Right cardiac atrium (tissue), 5 donors: ENCODE results near the gene POLR1A. TPM values are rescaled to one million over a fixed set of nuclear protein-coding genes. Genes with fewer than 3 reads are reported as not detected.

Experiments
- ATAC-seq, 2 donors: fragments of 200-7000 bp; cut with Tn5 transposase; one replicate each; pipeline versions ENCODE4 v1.8.0 to v1.9.1; 2020; ENCODE audit warnings: moderate library complexity in 2 of 2, mild to moderate bottlenecking in 1 of 2
- DNase-seq, 3 donors: peaks; one replicate each; pipeline ENCODE4 v3.0.0-alpha.2; 2020
- H3K27ac ChIP-seq: one replicate; pipeline ENCODE4 v1.5.1; 2013; ENCODE audit warnings: mild to moderate bottlenecking, low read length, control low read depth, moderate library complexity
- H3K27me3 ChIP-seq: one replicate; pipeline ENCODE4 v1.6.1; 2013; ENCODE audit not compliant: control insufficient read depth, insufficient read depth
- H3K4me1 ChIP-seq: one replicate; pipeline ENCODE4 v1.6.1; 2013; ENCODE audit warnings: low read length; ENCODE audit not compliant: control insufficient read depth, insufficient read depth
- H3K4me3 ChIP-seq: one replicate; pipeline ENCODE4 v1.5.1; 2013; ENCODE audit warnings: low read length, control low read depth
- H3K9me3 ChIP-seq: one replicate; pipeline ENCODE4 v1.6.1; 2013; ENCODE audit warnings: low read length; ENCODE audit not compliant: control insufficient read depth
- WGBS: extraction: QIAGEN DNeasy Blood & Tissue Kit; methylation state at CpG from one replicate; pipeline ENCODE4 v1.1.7; 2013; 5-methylcytosine and 5-hydroxymethylcytosine counted together
- intact Hi-C, 4 donors: fragments of 100-400 bp; cut with DNase I; formaldehyde crosslinking; loops; one replicate each; pipeline versions ENCODE4 v1.11.0 to v1.14.0; 2022 to 2023
- polyA plus RNA-seq: library from polyadenylated mRNA; stranded (reverse); fragments of 200-250 nt; gene quantifications from one replicate; pipeline ENCODE4 v1.2.3, GENCODE V29; 2013
- total RNA-seq, 4 donors: library from RNA; stranded (reverse); fragmentation: NEBNext Ultra II Directional; extraction: Animal tissue kit (Norgen Biotek cat#: 25700); gene quantifications; one replicate each; pipeline ENCODE4 v1.2.1, GENCODE V29; 2021
- donor health status: healthy with polysubstance abuse.
- donor health status: DM: no; HTN: yes; CAD: no.
- donor health status: DM: no; HTN: no; CAD: no.
- donor health status: DM: no; HTN: yes; CAD: no; lungs with severe emphysema.
- donor health status: DM: yes; HTN: yes; CAD: no.

Gene POLR1A
- total and polyA plus RNA-seq, 5 donors = 4.7 to 29.9 (median 17.2) TPM

DNA sequence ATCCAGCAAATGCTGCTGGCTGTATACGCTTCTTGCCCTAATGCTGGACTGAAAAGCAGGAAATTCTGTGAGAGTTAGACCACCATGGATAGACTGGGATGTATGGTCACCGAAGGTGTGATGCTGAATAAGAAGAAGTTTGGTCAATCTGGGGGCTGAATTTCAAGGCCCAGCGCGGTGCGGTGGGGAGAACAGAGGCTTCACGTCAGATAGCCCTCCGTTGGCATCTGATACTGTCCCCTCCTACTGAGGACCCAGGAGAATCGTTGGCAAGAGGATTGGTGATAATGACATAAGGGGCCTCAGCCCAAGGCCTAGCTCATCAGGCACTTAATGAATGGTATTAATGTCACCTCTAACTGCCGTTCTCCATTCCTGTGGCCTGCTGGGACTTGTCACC lies 119.6 kb downstream of the POLR1A start:
- ATAC-seq = no peak
- Histone ChIP-seq H3K4me3 (no peak overlapping the region), H3K9me3 (no peaks in the 10 kb centered on the region), H3K27ac (no peak overlapping the region), H3K4me1 (no peaks in the 10 kb centered on the region), H3K27me3 (no peaks in the 10 kb centered on the region)
- peak in 1 of 3 donors; percentile 2 for DNase-seq
- 88% methylated on average over 9 of the region's 9 CpGs for WGBS
- intact Hi-C loops = no loop called here

DNA sequence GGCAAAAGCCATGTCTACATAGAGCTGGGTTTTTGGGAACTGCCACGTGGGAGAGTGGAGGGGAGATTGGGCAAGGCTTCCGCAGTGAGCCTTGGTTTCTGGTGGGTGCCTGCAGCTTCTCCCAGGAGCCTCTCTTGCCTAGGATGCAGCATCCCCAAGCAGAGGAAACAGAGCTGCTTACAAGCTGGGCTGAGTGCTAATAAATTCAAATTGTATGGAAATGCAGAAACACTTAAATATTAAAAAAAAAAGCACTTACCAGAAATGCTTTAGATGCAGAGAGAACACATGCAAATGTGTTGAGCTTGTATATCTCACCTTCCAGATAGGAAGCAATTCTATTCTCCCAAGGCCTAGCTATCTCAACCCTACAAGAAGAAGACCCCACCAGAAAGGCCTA lies 120.9 kb downstream of the POLR1A start:
- no peaks in the 10 kb centered on the region for H3K4me1 ChIP-seq
- WGBS = 83% methylated on average over 2 of the region's 2 CpGs
- H3K27me3 ChIP-seq = no peaks in the 10 kb centered on the region
- ATAC-seq = no peak
- no peak for DNase-seq
- intact Hi-C loops = no loop called here
- H3K9me3 ChIP-seq = no peaks in the 10 kb centered on the region
- no peak overlapping the region for H3K27ac ChIP-seq
- no peak overlapping the region for H3K4me3 ChIP-seq

DNA sequence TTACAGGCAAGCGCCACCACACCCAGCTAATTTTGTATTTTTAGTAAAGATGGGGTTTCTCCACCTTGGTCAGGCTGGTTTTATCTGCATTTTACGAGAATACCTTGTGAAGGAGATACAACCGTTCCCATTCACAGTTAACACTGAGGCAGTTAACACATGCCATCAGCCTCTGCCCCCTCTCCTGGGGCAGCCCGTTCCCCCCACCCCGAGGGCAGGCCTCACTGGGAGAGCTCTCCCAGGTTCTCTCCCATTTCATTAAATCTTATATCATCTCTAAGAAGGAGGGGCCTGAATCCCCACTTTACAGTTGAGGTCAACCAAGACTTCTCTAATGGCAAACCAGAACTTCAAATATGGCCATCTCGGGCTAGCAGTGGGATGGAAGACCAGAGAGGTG lies 121.9 kb downstream of the POLR1A start:
- Histone ChIP-seq H3K27ac (peak overlapping the region; percentile 3), H3K27me3 (no peaks in the 10 kb centered on the region), H3K4me3 (no peak overlapping the region), H3K4me1 (no peaks in the 10 kb centered on the region), H3K9me3 (no peaks in the 10 kb centered on the region)
- WGBS = 91% methylated on average over 6 of the region's 6 CpGs
- intact Hi-C loops = no loop called here
- DNase-seq (peak in 1 of 3 donors; percentile 5), ATAC-seq (no peak)

DNA sequence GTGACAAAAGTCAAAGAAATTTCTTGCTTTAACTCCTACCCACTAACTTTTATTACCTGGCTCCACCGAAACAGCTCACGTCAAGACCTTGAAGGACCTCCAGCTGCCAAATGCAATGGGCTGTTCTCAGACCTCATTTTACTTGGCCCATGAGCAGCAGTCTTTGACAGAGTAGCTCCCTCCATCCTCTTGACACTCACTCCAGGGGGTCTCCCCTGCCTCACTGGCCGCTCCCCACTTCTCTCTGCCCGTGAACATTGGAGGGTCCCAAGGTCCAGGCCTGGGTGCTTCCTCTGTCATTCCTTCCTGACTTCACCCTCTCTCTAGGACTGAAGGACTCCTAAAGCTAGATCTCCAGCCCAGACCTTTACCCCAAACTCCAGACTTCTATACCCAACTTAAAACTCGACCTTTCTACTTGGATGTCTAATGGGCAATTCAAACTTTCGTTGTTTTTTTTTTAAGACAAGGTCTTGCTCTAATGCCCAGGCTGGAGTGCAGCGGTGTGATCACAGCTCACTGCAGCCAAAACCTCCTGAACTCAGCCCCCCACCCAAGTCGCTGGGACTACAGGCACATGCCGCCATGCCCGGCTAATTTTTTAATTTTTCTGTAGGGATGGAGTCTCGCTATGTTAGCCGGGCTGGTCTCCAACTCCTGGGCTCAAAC lies 124.0 kb downstream of the POLR1A start:
- DNase-seq (no peak), ATAC-seq (no peak)
- Histone ChIP-seq H3K27ac (no peak overlapping the region), H3K27me3 (no peaks in the 10 kb centered on the region), H3K4me1 (no peaks in the 10 kb centered on the region), H3K9me3 (no peaks in the 10 kb centered on the region), H3K4me3 (no peak overlapping the region)
- WGBS = 86% methylated on average over 12 of the region's 12 CpGs
- intact Hi-C loops = no loop called here

DNA sequence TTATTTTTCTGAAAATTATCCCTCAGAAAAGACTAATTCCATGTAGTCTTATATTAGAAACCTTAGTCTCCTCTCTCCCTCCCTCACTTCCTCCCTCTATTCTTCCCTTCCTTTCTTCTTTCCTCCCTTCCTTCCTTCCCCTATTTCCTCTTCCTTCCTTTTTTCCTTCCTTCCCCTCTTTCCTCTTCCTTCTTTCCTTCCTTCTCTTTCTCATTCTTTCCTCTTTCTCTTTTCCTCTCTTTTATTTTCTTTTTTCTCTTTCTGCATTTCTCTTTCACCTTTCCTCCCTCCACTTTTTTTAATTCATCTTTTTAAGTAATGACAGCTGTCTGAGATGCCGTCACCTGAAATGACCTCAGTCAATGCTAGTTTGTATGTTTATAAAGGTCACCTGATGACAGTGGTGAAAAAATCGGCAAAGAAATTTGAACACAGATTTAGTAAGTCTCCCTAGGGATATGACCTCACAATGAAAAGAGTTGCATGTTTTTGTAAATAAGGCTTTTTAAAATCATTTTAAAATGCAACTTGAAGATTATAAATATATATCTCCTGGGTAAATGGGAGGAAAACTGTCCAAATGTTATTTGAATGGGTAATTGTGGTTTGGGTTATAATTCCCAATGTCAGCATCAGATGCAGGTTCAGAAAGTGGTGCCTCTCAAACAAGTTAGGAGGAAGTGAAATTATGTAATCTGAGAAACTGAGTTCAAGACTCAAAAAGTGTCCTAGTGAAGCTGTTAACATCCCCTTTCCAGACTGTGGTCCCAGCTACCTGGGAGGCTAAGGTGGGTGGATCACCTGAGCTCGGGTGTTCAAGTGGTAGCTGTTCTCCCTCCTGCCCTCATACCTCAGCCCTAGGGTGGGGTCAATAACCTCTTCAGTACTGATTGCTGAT lies 126.6 kb downstream of the POLR1A start:
- intact Hi-C loops = no loop called here
- H3K9me3 ChIP-seq = no peaks in the 10 kb centered on the region
- WGBS = 62% methylated on average over 3 of the region's 3 CpGs
- H3K27me3 ChIP-seq = no peaks in the 10 kb centered on the region
- ATAC-seq (no peak), DNase-seq (no peak)
- H3K4me3 ChIP-seq = no peak overlapping the region
- H3K4me1 ChIP-seq = peaks cover 6% of the 10 kb centered on the region
- no peak overlapping the region for H3K27ac ChIP-seq

DNA sequence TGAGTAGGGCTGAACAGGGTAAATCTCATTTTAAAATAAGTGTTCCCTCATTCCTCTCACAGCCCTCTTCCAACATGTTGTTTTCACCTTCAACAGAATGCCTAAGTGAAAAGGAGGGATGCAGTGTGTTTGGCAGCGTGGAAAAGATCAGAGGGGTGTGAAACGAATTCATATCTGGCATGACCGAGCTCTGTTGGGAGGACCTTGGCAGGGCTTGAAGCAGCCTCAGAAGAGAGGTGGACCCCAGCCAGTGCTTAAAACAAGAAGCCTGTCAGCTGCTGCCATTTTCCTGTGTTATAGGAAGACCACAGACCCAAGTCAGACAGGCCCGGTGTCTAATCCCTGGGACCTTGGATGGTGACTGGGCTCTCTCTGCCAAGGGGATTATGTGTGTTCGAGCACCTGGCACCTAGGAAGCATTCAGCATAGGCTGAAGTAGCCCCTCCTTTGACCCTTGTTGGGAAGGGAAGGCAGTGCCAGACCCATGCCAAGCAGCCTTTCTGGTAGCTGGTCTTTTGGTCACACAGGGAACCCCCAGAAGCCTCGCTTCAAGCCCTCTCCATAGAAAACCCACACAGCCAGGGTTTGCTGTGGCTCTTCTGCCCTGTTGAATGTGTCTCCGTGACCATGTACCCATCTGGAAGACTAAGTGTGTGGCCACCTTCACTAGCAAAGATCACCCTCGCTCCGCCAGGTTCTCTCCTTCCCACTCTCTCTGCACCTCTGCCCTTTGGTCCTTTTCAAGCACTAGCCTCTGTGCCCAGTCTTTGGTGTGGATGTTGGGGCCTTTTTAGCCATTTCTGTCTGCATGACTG lies 129.4 kb downstream of the POLR1A start:
- peaks cover 6% of the 10 kb centered on the region for H3K4me1 ChIP-seq
- no peak overlapping the region for H3K27ac ChIP-seq
- WGBS = 66% methylated on average over 9 of the region's 9 CpGs
- H3K9me3 ChIP-seq = no peaks in the 10 kb centered on the region
- no peaks in the 10 kb centered on the region for H3K27me3 ChIP-seq
- intact Hi-C loops = no loop called here
- peak; percentile 87 to 89 for ATAC-seq
- no peak overlapping the region for H3K4me3 ChIP-seq
- DNase-seq = peak; percentile 74 to 86 (median 79)

DNA sequence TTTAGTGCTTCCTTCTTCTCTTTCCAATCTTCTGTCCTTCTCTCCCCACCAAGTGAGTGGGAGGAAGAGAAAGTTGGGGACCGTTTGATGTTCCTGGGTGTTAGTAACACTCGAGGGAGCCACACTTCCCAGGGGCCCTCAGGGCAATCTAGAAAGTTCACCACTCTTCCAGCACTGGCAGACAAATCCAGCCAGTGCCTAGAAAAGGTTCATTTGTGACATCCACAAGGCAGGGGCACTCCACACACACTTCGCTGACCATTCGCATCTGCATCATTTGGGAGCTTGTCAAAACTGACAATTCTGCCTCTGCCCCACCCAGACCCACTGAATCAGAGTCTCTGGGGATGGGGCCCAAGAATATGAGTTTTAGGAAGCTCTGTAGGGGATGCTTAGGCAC lies 130.1 kb downstream of the POLR1A start:
- no peak for ATAC-seq
- H3K4me3 ChIP-seq = no peak overlapping the region
- H3K27ac ChIP-seq = peak overlapping the region; percentile 42
- no peak for DNase-seq
- no peaks in the 10 kb centered on the region for H3K27me3 ChIP-seq
- 48% methylated on average over 4 of the region's 4 CpGs for WGBS
- intact Hi-C loops = no loop called here
- no peaks in the 10 kb centered on the region for H3K9me3 ChIP-seq
- peaks cover 6% of the 10 kb centered on the region for H3K4me1 ChIP-seq

GRCh38 chr2:85974390-85974789 lies 131.3 kb downstream of the POLR1A start:
- H3K4me3 ChIP-seq = no peak overlapping the region
- DNase-seq = no peak
- intact Hi-C loops = no loop called here
- peaks cover 6% of the 10 kb centered on the region for H3K4me1 ChIP-seq
- H3K9me3 ChIP-seq = no peaks in the 10 kb centered on the region
- H3K27me3 ChIP-seq = no peaks in the 10 kb centered on the region
- 85% methylated on average over 1 of the region's 1 CpG for WGBS
- H3K27ac ChIP-seq = no peak overlapping the region
- no peak for ATAC-seq

- intact Hi-C loops = no loop called here
- 61% methylated on average over 1 of the region's 1 CpG for WGBS
Observed at GRCh38 chr2:85972355-85972754, 133.3 kb downstream of the POLR1A start.

DNA sequence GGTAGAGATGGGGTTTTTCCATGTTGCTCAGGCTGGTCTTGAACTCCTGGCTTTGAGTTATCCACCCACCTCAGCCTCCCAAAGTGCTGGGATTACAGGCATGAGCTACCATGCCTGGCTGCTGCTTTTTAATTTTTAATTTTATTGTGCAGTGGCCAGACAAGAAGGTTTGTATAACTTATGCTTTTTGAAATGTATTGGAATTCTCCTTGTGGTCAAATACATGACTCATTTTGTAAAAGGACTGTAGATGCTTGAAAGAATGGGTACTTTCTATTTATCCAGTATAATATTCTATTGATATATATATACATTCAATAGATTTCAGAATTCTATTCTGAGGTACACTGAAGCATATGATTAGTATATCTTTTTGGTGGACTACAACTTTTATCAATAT lies 134.3 kb downstream of the POLR1A start:
- no peak overlapping the region for H3K4me3 ChIP-seq
- H3K9me3 ChIP-seq = no peaks in the 10 kb centered on the region
- H3K27me3 ChIP-seq = no peaks in the 10 kb centered on the region
- no peak for ATAC-seq
- intact Hi-C loops = no loop called here
- DNase-seq = no peak
- peaks cover 6% of the 10 kb centered on the region for H3K4me1 ChIP-seq
- no peak overlapping the region for H3K27ac ChIP-seq

More at GRCh38 chr2:85972355-85972754, 133.3 kb downstream of the POLR1A start:
- Histone ChIP-seq H3K4me1 (peaks cover 6% of the 10 kb centered on the region), H3K9me3 (no peaks in the 10 kb centered on the region), H3K27me3 (no peaks in the 10 kb centered on the region), H3K27ac (no peak overlapping the region), H3K4me3 (no peak overlapping the region)
- ATAC-seq = no peak
- DNase-seq = no peak
